NT2/D1 (cell line): ENCODE measurements around the gene HCFC1.

Experiments
- SUZ12 ChIP-seq: IDR thresholded peaks from 2 replicates; pipeline ENCODE4 v1.6.1; 2011; ENCODE audit not compliant: insufficient read length, insufficient read depth; ENCODE audit errors: extremely low read depth
- YY1 ChIP-seq: IDR thresholded peaks from 2 replicates; pipeline ENCODE4 v1.6.1; 2011; ENCODE audit not compliant: insufficient read length, insufficient read depth
- ZNF274 ChIP-seq: IDR thresholded peaks from 2 replicates; pipeline ENCODE4 v1.6.1; 2011; ENCODE audit warnings: mild to moderate bottlenecking, low read depth, low read length

DNA sequence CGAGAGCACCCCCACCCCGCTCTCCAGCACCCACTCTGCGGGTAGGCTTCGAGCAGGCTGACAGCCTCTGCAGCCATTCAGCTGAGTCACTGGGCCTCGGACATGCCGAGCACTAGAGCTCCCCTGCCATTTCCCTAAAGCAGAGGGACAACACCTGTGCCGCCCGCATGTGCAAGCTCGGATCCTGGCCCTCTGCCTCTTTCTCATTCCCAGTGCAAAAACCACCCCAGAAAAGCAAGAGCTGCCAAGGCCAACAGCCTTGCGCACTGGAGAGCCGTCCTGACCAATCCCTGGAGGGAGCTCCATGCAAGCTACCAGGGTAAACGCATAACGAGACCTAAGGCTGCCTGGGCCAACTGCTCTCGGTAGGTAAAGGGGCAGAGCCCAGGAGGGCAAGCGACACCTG, 5.3 kb downstream of the HCFC1 start:
- TF ChIP-seq YY1 (no peak), ZNF274 (no peak), SUZ12 (no peak)
